OCI-LY1 (cell line): ENCODE measurements around the gene HBM.

ENCODE experiments used
- EZH2 ChIP-seq: fragments of 200-600 bp; sonication (generic), shearing (Covaris generic); IDR thresholded peaks from 2 replicates; pipeline ENCODE4 v1.8.0; 2017; ENCODE audit warnings: borderline replicate concordance, mixed run types, mild to moderate bottlenecking, antibody characterized with exemption, low read length, moderate library complexity, mixed read lengths
- TF ChIP-seq, protein P1 (sequence below): fragments of 200-600 bp; sonication (generic), shearing (Covaris generic); IDR thresholded peaks from 2 replicates; pipeline ENCODE4 v1.5.1; 2017; ENCODE audit warnings: mild to moderate bottlenecking, antibody characterized with exemption, low read length, moderate library complexity, mixed read lengths

DNA sequence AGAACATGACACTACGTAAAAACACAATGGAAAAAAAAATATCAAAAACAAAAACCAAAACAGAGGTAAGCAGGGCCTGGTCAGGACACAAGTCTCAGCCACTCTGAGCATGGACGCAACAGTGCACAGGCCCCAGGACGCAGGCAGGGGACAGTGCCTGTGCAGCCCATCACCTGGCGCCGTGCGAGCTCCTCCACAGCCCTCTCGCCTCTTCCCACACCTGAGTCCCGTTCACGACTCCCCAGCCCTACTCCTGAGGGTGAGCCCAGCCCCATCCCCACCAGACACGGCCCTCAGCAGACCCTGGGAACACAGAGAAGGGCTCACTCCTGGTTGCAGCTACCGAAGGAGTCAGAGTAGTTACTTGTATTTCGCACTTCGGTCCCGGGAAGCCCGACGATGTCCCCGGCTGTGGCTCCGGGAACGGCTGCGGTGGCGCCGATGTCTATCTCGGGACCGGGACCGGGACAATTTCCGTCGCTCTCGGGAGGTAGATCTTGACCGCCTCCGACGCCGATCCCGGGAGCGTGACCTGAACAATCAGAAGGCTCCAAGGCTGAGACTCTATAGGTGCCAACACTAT, 23.9 kb downstream of the HBM start:
- TF ChIP-seq, protein P1, sequence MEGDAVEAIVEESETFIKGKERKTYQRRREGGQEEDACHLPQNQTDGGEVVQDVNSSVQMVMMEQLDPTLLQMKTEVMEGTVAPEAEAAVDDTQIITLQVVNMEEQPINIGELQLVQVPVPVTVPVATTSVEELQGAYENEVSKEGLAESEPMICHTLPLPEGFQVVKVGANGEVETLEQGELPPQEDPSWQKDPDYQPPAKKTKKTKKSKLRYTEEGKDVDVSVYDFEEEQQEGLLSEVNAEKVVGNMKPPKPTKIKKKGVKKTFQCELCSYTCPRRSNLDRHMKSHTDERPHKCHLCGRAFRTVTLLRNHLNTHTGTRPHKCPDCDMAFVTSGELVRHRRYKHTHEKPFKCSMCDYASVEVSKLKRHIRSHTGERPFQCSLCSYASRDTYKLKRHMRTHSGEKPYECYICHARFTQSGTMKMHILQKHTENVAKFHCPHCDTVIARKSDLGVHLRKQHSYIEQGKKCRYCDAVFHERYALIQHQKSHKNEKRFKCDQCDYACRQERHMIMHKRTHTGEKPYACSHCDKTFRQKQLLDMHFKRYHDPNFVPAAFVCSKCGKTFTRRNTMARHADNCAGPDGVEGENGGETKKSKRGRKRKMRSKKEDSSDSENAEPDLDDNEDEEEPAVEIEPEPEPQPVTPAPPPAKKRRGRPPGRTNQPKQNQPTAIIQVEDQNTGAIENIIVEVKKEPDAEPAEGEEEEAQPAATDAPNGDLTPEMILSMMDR = no peak
- TF ChIP-seq EZH2 = no peak
